Lower lobe of right lung (tissue), 2 donors: ENCODE data around the gene MED12L. TPM values are rescaled to one million over a fixed set of nuclear protein-coding genes. Genes with fewer than 3 reads are reported as not detected.

ENCODE experiments used
- ATAC-seq, 2 donors: fragments of 200-7000 bp; cut with Tn5 transposase; one replicate each; pipeline ENCODE4 v1.9.1; 2020 to 2022; ENCODE audit warnings: mild to moderate bottlenecking in 2 of 2, moderate library complexity in 2 of 2
- DNase-seq: peaks from one replicate; pipeline ENCODE4 v3.0.0-alpha.2; 2020
- H3K27ac ChIP-seq: fragments of 200-600 bp; one replicate; pipeline ENCODE4 v1.8.0; 2022
- H3K27me3 ChIP-seq: fragments of 200-600 bp; one replicate; pipeline ENCODE4 v1.8.0; 2022; ENCODE audit warnings: low read depth
- H3K36me3 ChIP-seq: fragments of 200-600 bp; one replicate; pipeline ENCODE4 v1.8.0; 2022; ENCODE audit warnings: mild to moderate bottlenecking
- H3K4me1 ChIP-seq: fragments of 200-600 bp; one replicate; pipeline ENCODE4 v1.8.0; 2022
- H3K4me3 ChIP-seq: fragments of 200-600 bp; one replicate; pipeline ENCODE4 v1.8.0; 2022; ENCODE audit warnings: mild to moderate bottlenecking
- H3K9me3 ChIP-seq: fragments of 200-600 bp; one replicate; pipeline ENCODE4 v1.8.0; 2022
- CTCF ChIP-seq: fragments of 200-600 bp; IDR thresholded peaks from one replicate; pipeline ENCODE4 v1.8.0; 2022; ENCODE audit warnings: antibody characterized with exemption, mild to moderate bottlenecking
- intact Hi-C: fragments of 100-400 bp; cut with DNase I; formaldehyde crosslinking; loops from one replicate; pipeline ENCODE4 v1.11.0; 2022
- total RNA-seq: library from RNA; stranded (reverse); fragmentation: NEBNext Ultra II Directional; extraction: Animal tissue kit (Norgen Biotek cat#: 25700); gene quantifications from one replicate; pipeline ENCODE4 v1.2.1, GENCODE V29; 2021
- donor health status: DM: no; HTN: yes; CAD: no; lungs with severe emphysema.

The MED12L gene
- total RNA-seq, 1 donor from 2014 or later, result 0.44 TPM

GRCh38 chr3:151093905-151094304 is 8.4 kb downstream of the MED12L start:
- H3K27me3 ChIP-seq, result no peaks in the 10 kb centered on the region
- no peak for DNase-seq
- TF ChIP-seq CTCF, result no peak
- H3K36me3 ChIP-seq, result no peaks in the 10 kb centered on the region
- no peak overlapping the region for H3K27ac ChIP-seq
- no peak for ATAC-seq
- intact Hi-C loops, result no loop called here
- H3K9me3 ChIP-seq, result no peaks in the 10 kb centered on the region
- H3K4me3 ChIP-seq, result no peak overlapping the region
- no peaks in the 10 kb centered on the region for H3K4me1 ChIP-seq

GRCh38 chr3:151096716-151097115 is 11.3 kb downstream of the MED12L start:
- no peak for DNase-seq
- Histone ChIP-seq H3K9me3 (no peaks in the 10 kb centered on the region), H3K27me3 (no peaks in the 10 kb centered on the region), H3K27ac (no peak overlapping the region), H3K4me3 (no peak overlapping the region), H3K4me1 (no peaks in the 10 kb centered on the region), H3K36me3 (no peaks in the 10 kb centered on the region)
- ATAC-seq, result peak; percentile 52 to 68
- TF ChIP-seq CTCF, result no peak
- intact Hi-C loops, result no loop called here

- intact Hi-C loops, result no loop called here
- ATAC-seq, result no peak
- Histone ChIP-seq H3K27me3 (no peaks in the 10 kb centered on the region), H3K4me1 (no peaks in the 10 kb centered on the region), H3K27ac (no peak overlapping the region), H3K36me3 (no peaks in the 10 kb centered on the region), H3K4me3 (no peak overlapping the region), H3K9me3 (no peaks in the 10 kb centered on the region)
- TF ChIP-seq CTCF, result no peak
- no peak for DNase-seq
Observed at GRCh38 chr3:151100076-151100475, 14.6 kb downstream of the MED12L start.

- peaks cover 5% of the 10 kb centered on the region for H3K27me3 ChIP-seq
- no peak overlapping the region for H3K4me3 ChIP-seq
- H3K27ac ChIP-seq, result no peak overlapping the region
Observed at GRCh38 chr3:151101270-151101969, 16.0 kb downstream of the MED12L start.

GRCh38 chr3:151106311-151106710 is 20.8 kb downstream of the MED12L start:
- no peak for ATAC-seq
- TF ChIP-seq CTCF, result no peak
- H3K27ac ChIP-seq, result no peak overlapping the region
- no peaks in the 10 kb centered on the region for H3K36me3 ChIP-seq
- no peaks in the 10 kb centered on the region for H3K9me3 ChIP-seq
- H3K27me3 ChIP-seq, result peaks cover 5% of the 10 kb centered on the region
- H3K4me1 ChIP-seq, result no peaks in the 10 kb centered on the region
- no peak overlapping the region for H3K4me3 ChIP-seq
- DNase-seq, result no peak
- intact Hi-C loops, result no loop called here

More at GRCh38 chr3:151101270-151101969, 16.0 kb downstream of the MED12L start:
- intact Hi-C loops, result no loop called here
- no peaks in the 10 kb centered on the region for H3K4me1 ChIP-seq
- TF ChIP-seq CTCF, result no peak
- H3K9me3 ChIP-seq, result no peaks in the 10 kb centered on the region
- H3K36me3 ChIP-seq, result no peaks in the 10 kb centered on the region
- ATAC-seq, result no peak
- DNase-seq, result no peak
